ENCODE measurements around the gene ELOVL7.

ELOVL7 gene

DNA sequence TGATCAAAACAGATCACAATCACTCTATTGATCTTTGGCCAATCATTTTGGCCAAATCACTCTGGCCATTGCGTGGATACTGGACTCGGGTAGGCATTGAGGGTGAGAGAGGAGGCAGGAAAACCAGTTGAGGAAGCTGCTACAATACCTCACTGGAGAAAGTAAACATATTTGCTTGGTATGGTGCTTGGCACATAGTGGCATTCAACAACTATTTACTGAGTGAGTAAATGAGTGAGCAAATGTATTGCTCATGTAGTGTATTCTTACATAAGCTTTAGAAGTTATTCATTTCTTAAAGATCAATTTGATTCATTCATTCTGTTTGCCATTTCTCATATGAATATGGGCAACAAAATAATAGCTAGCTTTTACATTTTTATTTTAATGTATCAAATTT is 140.1 kb downstream of the ELOVL7 start:
- no peak overlapping the region for H3K4me3 ChIP-seq (ENCODE audit: low read depth in 1 of 5, low read length in 5 of 5)
- no peaks in the 10 kb centered on the region for H3K36me3 ChIP-seq (ENCODE audit: control insufficient read depth in 5 of 5, insufficient read depth in 5 of 5, low read length in 5 of 5)
- H3K4me1 ChIP-seq (ENCODE audit: control insufficient read depth in 5 of 5, insufficient read depth in 5 of 5, low read length in 5 of 5): peaks cover 2 to 33% (median 22%) of the 10 kb centered on the region in 5 donors
- no peak overlapping the region for H3K27ac ChIP-seq (ENCODE audit: low read depth, low read length)
- no peaks in the 10 kb centered on the region for H3K27me3 ChIP-seq (ENCODE audit: control insufficient read depth in 5 of 5, insufficient read depth in 4 of 5, low read length in 5 of 5)
- H3K9me3 ChIP-seq (ENCODE audit: control insufficient read depth in 5 of 5, low read length in 5 of 5): no peaks in the 10 kb centered on the region
- no peak overlapping the region for H3K9ac ChIP-seq (ENCODE audit: low read length in 5 of 5)
